Immature natural killer cell (primary cell): ENCODE measurements around the gene ZNF433. TPM values are rescaled to one million over a fixed set of nuclear protein-coding genes. Genes with fewer than 3 reads are reported as not detected.
"Not testable (repeated sequence)": the region's sequence is repeated elsewhere in the genome, so short reads cannot be mapped to it uniquely, and the experiment has no call there.

Experiments used
- DNase-seq, 3 donors: peaks; one replicate each; pipeline ENCODE4 v3.0.0; 2022; ENCODE audit warnings: mixed read lengths in 1 of 3
- H3K27ac Mint-ChIP-seq, 6 donors: one replicate each; pipeline ENCODE4 v1.8.0; 2020; ENCODE audit warnings: mixed read lengths in 6 of 6, mild to moderate bottlenecking in 5 of 6, inconsistent platforms in 4 of 6, moderate library complexity in 3 of 6
- H3K27me3 Mint-ChIP-seq, 3 donors: one replicate each; pipeline ENCODE4 v1.8.0; 2020 to 2021; ENCODE audit warnings: low read depth in 3 of 3, mild to moderate bottlenecking in 3 of 3, mixed read lengths in 3 of 3, moderate library complexity in 3 of 3, inconsistent platforms in 1 of 3
- H3K36me3 Mint-ChIP-seq, 3 donors: one replicate each; pipeline ENCODE4 v1.8.0; 2020; ENCODE audit warnings: mixed read lengths in 3 of 3, inconsistent platforms in 2 of 3, mild to moderate bottlenecking in 2 of 3
- H3K4me1 Mint-ChIP-seq, 2 donors: one replicate each; pipeline ENCODE4 v1.8.0; 2020; ENCODE audit warnings: inconsistent platforms in 2 of 2, mild to moderate bottlenecking in 2 of 2, mixed read lengths in 2 of 2, moderate library complexity in 1 of 2
- H3K4me3 Mint-ChIP-seq, 5 donors: one replicate each; pipeline ENCODE4 v1.8.0; 2020; ENCODE audit warnings: mild to moderate bottlenecking in 5 of 5, mixed read lengths in 5 of 5, inconsistent platforms in 3 of 5, moderate library complexity in 3 of 5
- H3K9me3 Mint-ChIP-seq, 6 donors: one replicate each; pipeline ENCODE4 v1.8.0; 2020; ENCODE audit warnings: mild to moderate bottlenecking in 6 of 6, mixed read lengths in 6 of 6, inconsistent platforms in 4 of 6, moderate library complexity in 3 of 6
- polyA plus RNA-seq, 3 donors: library from polyadenylated mRNA; unstranded; fragments of 300-500 nt; fragmentation: Illumina TruSeq; gene quantifications; one replicate each; pipeline ENCODE4 v1.2.3, GENCODE V29; 2021

ZNF433 gene
- polyA plus RNA-seq, 3 donors from 2014 or later = 4.5 to 6.5 (median 5.4) TPM

GRCh38 chr19:12042893-12043292 lies 7.4 kb upstream of the ZNF433 start:
- peaks cover 5 to 40% (median 31%) of the 10 kb centered on the region in 6 donors for H3K9me3 Mint-ChIP-seq
- no peaks in the 10 kb centered on the region for H3K4me1 Mint-ChIP-seq
- no peak overlapping the region for H3K4me3 Mint-ChIP-seq
- H3K36me3 Mint-ChIP-seq = peaks cover 22 to 28% (median 22%) of the 10 kb centered on the region in 3 donors
- DNase-seq = no peak
- H3K27me3 Mint-ChIP-seq = peaks cover 0 to 4% (median 2%) of the 10 kb centered on the region in 3 donors
- H3K27ac Mint-ChIP-seq = no peak overlapping the region

- DNase-seq = no peak
- H3K36me3 Mint-ChIP-seq = peaks cover 0 to under 1% (median 0%) of the 10 kb centered on the region in 3 donors
- peaks cover 0 to 15% (median 0%) of the 10 kb centered on the region in 6 donors for H3K9me3 Mint-ChIP-seq
- no peaks in the 10 kb centered on the region for H3K27me3 Mint-ChIP-seq
- peak overlapping the region; percentile 74 to 91 (median 81) for H3K4me3 Mint-ChIP-seq
- H3K27ac Mint-ChIP-seq = peak overlapping the region in 5 of 6 donors; percentile 14 to 83 (median 37)
- H3K4me1 Mint-ChIP-seq = peaks cover 17 to 23% of the 10 kb centered on the region in 2 donors
These were observed 859 bp downstream of the ZNF433 start for GRCh38 chr19:12034620-12035019.

- Mint-ChIP-seq H3K27ac (peak overlapping the region in 5 of 6 donors; percentile 14 to 83 (median 37)), H3K36me3 (peaks cover 0 to 3% (median 0%) of the 10 kb centered on the region in 3 donors), H3K4me1 (peaks cover 17 to 23% of the 10 kb centered on the region in 2 donors), H3K27me3 (no peaks in the 10 kb centered on the region), H3K4me3 (peak overlapping the region; percentile 74 to 91 (median 81)), H3K9me3 (peaks cover 0 to 15% (median 0%) of the 10 kb centered on the region in 6 donors)
- DNase-seq = no peak
These were observed 1.3 kb downstream of the ZNF433 start for GRCh38 chr19:12034198-12034597.

- Mint-ChIP-seq H3K9me3 (peaks cover 38 to 75% (median 59%) of the 10 kb centered on the region in 6 donors), H3K27ac (no peak overlapping the region), H3K4me1 (peaks cover 3 to 5% of the 10 kb centered on the region in 2 donors), H3K36me3 (peaks cover 49 to 59% (median 56%) of the 10 kb centered on the region in 3 donors), H3K27me3 (peaks cover 0 to 2% (median 0%) of the 10 kb centered on the region in 3 donors), H3K4me3 (no peak overlapping the region)
- DNase-seq = no peak
These were observed 19.7 kb downstream of the ZNF433 start for GRCh38 chr19:12015753-12016116.

DNA sequence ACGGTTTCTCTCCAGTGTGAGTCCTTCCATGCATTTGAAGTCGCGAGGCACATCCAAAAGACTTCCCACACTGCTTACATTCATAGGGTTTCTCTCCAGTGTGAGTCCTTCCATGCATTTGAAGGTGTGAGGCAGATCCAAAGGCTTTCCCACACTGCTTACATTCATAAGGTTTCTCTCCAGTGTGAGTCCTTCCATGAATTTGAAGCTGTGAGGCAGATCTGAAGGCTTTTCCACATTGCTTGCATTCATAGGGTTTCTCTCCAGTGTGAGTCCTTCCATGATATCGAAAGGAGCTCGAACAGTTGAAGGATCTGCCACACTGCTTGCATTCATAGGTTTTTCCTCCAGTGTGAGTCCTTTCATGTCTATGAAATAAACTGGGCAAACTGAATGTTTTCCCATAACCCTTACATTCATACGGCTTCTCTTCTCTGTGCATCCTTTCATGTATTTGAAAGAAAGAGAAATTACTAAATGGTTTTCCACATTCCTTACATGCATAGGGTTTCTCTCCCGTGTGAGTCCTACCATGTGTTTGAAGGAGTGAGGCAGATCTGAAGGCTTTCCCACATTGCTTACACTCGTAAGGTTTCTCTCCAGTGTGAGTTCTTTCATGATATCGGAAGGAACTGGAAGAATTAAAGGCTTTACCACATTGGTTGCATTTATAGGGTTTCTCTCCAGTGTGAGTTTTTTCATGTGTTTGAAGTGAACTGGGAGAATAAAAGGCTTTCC lies 20.3 kb downstream of the ZNF433 start:
- Mint-ChIP-seq H3K27ac (no peak overlapping the region), H3K4me1 (peaks cover 4 to 5% of the 10 kb centered on the region in 2 donors), H3K36me3 (peaks cover 49 to 61% (median 56%) of the 10 kb centered on the region in 3 donors), H3K9me3 (peaks cover 37 to 73% (median 57%) of the 10 kb centered on the region in 6 donors), H3K4me3 (no peak overlapping the region), H3K27me3 (peaks cover 0 to 2% (median 1%) of the 10 kb centered on the region in 3 donors)
- no peak for DNase-seq

DNA sequence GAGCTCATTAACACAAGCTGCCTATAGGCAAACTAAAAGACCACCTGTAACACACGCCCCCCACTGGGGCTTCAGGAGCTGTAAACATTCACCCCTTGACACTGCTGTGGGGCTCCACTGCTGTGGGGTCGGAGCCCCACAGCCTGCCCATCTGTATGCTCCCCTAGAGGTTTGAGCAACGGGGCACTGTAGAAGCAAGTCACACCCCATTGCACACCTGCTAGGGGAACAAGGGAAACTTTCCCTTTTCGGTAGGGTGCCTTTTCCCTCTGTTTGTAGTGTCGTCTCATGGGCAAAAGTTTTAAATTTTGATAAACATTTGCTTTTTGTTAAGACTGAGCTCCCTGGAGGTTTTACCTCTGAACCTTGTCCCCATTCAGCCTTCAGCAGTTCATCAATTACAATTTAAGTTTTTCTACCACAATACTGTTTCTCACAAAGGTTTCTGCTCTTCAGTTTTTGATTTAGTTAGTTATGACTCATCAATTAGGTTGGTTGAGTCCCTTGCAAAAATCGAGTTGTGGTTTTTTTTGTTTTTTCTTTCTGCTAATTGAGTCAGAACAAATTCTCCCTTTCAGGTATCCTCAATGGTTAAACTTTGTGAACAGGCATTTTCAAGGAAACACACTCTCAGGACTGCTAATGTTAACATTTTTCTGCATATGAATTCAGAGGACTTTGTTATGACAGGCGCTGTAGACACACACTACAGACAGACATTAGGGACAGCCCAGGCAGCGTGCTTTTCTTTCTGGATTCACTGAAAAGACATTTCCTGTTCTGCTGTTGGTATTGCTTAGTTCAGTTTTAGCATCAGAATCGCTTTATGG lies 35.1 kb downstream of the ZNF433 start:
- Mint-ChIP-seq H3K27ac (peak overlapping the region in 3 of 6 donors; percentile 22 to 47 (median 40)), H3K4me3 (no peak overlapping the region), H3K4me1 (peaks cover 15 to 27% of the 10 kb centered on the region in 2 donors), H3K9me3 (no peaks in the 10 kb centered on the region), H3K27me3 (peaks cover 0 to 2% (median 1%) of the 10 kb centered on the region in 3 donors), H3K36me3 (peaks cover 0 to 11% (median 9%) of the 10 kb centered on the region in 3 donors)
- DNase-seq = no peak

DNA sequence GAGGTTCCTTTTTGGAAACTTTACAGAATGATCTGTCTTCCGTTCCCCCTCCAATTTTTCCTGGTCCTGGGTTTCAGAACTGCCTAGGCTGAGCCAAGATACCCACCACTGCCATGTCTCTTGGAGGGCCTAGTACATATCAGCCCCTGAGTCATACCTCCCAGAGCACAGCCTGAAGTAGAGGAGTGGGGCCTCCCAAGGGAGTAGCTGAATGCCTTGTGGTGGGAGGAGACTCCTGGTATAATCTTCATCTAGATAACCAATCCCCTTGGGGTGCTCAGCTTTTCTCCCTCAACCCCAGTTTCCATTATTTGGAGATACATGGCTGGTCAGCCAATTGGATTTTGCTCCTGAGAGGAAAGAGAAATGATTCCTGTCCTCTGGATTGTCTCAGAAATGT lies 40.3 kb downstream of the ZNF433 start:
- peaks cover 0 to 14% (median 4%) of the 10 kb centered on the region in 3 donors for H3K36me3 Mint-ChIP-seq
- H3K27ac Mint-ChIP-seq = no peak overlapping the region
- no peak overlapping the region for H3K4me3 Mint-ChIP-seq
- no peak for DNase-seq
- H3K27me3 Mint-ChIP-seq = peaks cover 1 to 9% (median 2%) of the 10 kb centered on the region in 3 donors
- H3K4me1 Mint-ChIP-seq = peaks cover 23 to 55% of the 10 kb centered on the region in 2 donors
- no peaks in the 10 kb centered on the region for H3K9me3 Mint-ChIP-seq

DNA sequence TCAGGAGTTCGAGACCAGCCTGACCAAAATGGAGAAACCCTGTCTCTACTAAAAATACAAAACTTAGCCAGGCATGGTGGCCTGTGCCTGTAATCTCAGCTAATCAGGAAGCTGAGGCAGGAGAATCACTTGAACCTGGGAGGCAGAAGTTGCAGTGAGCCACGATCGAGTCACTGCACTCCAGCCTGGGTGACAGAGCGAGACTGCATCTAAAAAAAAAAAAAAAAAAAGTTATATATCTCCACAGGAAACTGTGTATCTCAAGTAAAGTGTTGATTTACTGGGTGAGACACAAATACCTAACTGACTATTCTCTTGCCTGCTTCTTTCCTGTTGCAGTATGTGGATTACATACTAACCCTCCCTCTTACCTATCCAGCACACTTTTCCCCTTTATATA lies 43.6 kb downstream of the ZNF433 start:
- Mint-ChIP-seq H3K4me1 (peaks cover 33 to 65% of the 10 kb centered on the region in 2 donors), H3K27ac (peak overlapping the region in 3 of 6 donors; percentile 1 to 20 (median 3)), H3K27me3 (peaks cover 0 to 12% (median 4%) of the 10 kb centered on the region in 3 donors)
- H3K9me3 Mint-ChIP-seq, H3K36me3 Mint-ChIP-seq, H3K4me3 Mint-ChIP-seq, DNase-seq: not testable (repeated sequence)

- Mint-ChIP-seq H3K9me3 (no peaks in the 10 kb centered on the region), H3K27me3 (peaks cover 2 to 7% (median 2%) of the 10 kb centered on the region in 3 donors), H3K4me1 (peaks cover 31 to 52% of the 10 kb centered on the region in 2 donors), H3K27ac (peak overlapping the region; percentile 85 to 97 (median 92)), H3K4me3 (peak overlapping the region; percentile 95 to 99 (median 98)), H3K36me3 (peaks cover 0 to 4% (median 0%) of the 10 kb centered on the region in 3 donors)
- no peak for DNase-seq
These were observed 46.4 kb downstream of the ZNF433 start for GRCh38 chr19:11989112-11989456.

DNA sequence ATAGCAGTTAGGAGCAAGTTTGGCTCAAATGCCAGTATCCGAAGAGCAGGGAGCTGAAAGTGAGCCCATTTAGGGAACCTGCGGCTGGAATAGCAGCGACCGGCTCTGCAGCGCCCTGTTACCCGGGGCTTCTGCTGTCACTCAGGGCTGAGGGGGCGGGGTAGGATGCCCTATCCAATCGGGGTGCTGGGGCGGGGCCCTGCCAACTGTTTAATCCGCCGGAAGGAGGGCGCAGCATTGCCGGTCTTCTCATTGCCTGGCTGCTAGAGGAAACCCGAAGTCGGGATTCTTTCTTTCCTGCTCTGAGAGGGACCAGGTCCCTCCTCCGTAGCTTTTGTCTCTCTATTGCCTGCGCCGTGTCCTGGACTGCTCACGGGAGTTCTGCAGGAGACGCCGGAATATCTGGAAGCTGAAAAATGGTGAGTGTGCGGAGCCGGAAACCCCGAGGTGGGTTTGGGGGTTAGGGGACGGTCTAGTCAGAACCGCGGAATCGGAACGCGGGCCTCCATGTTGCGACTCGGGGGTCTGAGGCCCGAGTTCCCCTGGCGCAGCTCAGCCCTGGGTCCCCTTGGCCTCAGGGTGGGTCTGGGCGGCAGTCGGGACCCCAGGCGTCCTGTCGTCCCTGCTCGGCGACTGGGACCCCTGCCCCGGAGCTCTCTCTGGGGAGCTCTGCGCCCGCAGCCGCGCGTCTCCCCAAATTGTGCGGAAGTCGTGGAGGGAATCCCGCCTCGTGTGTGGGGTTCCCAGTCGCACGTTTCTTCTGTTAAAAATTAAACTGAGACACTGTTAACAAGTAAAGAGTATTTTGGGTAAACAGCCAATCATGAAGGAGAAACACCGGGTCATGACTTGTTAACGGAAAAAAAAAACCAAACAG lies 47.8 kb downstream of the ZNF433 start:
- Mint-ChIP-seq H3K27me3 (peaks cover 2 to 10% (median 2%) of the 10 kb centered on the region in 3 donors), H3K36me3 (peaks cover 0 to 4% (median 0%) of the 10 kb centered on the region in 3 donors), H3K4me3 (peak overlapping the region; percentile 95 to 99 (median 98)), H3K4me1 (peaks cover 31 to 45% of the 10 kb centered on the region in 2 donors), H3K27ac (peak overlapping the region; percentile 90 to 97 (median 93)), H3K9me3 (peaks cover 0 to 3% (median 0%) of the 10 kb centered on the region in 6 donors)
- peak; percentile 84 to 85 (median 85) for DNase-seq

GRCh38 chr19:11986754-11987153 lies 48.7 kb downstream of the ZNF433 start:
- Mint-ChIP-seq H3K27ac (no peak overlapping the region), H3K27me3 (peaks cover 2 to 11% (median 2%) of the 10 kb centered on the region in 3 donors), H3K36me3 (peaks cover 0 to 4% (median 0%) of the 10 kb centered on the region in 3 donors), H3K4me3 (peak overlapping the region in 3 of 5 donors; percentile 4 to 98 (median 96)), H3K9me3 (peaks cover 0 to 9% (median 6%) of the 10 kb centered on the region in 6 donors), H3K4me1 (peaks cover 25 to 38% of the 10 kb centered on the region in 2 donors)
- no peak for DNase-seq

GRCh38 chr19:11984986-11985385 lies 50.5 kb downstream of the ZNF433 start:
- peaks cover 16 to 25% of the 10 kb centered on the region in 2 donors for H3K4me1 Mint-ChIP-seq
- peak in 2 of 3 donors; percentile 4 to 6 for DNase-seq
- no peak overlapping the region for H3K4me3 Mint-ChIP-seq
- H3K36me3 Mint-ChIP-seq = peaks cover 0 to 8% (median 3%) of the 10 kb centered on the region in 3 donors
- H3K9me3 Mint-ChIP-seq = peaks cover 13 to 26% (median 21%) of the 10 kb centered on the region in 6 donors
- no peak overlapping the region for H3K27ac Mint-ChIP-seq
- H3K27me3 Mint-ChIP-seq = peaks cover 2 to 11% (median 2%) of the 10 kb centered on the region in 3 donors

DNA sequence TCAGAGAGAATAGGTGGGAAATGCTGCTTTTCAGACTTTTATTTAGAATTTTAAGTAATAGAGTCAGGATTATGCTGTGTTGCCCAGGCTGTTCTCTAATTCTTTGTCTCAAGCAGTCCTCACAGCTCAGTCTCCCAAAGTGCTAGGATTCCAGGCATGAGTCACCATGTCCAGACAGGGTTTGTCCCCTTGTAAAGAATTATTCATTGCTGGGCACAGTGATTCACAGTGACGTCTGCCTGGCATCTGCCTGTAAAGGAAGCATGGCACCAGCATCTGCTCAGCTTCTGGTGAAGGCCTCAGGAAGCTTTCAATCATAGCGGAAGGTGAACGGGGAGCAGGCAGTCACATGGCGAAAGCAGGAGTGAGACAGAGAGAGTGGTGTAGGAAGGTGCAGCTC lies 53.0 kb downstream of the ZNF433 start:
- Mint-ChIP-seq H3K36me3 (peaks cover 22 to 32% (median 27%) of the 10 kb centered on the region in 3 donors), H3K4me1 (peaks cover 4 to 6% of the 10 kb centered on the region in 2 donors), H3K27ac (no peak overlapping the region), H3K27me3 (peaks cover under 1 to 9% (median 2%) of the 10 kb centered on the region in 3 donors), H3K9me3 (peaks cover 31 to 51% (median 45%) of the 10 kb centered on the region in 6 donors), H3K4me3 (no peak overlapping the region)
- no peak for DNase-seq
